GM19351 (cell line): ENCODE measurements around the gene TLE4.
A peak's percentile ranks its signal among the peaks of the same experiment; 100 is the strongest.
"Not testable (repeated sequence)": the region's sequence is repeated elsewhere in the genome, so short reads cannot be mapped to it uniquely, and the experiment has no call there.

ENCODE experiments used
- ATAC-seq: cut with Tn5 transposase; IDR thresholded peaks from one replicate; pipeline ENCODE4 v1.9.1; 2021; ENCODE audit warnings: mild to moderate bottlenecking, moderate library complexity; ENCODE audit not compliant: unreplicated experiment

TLE4 gene

DNA sequence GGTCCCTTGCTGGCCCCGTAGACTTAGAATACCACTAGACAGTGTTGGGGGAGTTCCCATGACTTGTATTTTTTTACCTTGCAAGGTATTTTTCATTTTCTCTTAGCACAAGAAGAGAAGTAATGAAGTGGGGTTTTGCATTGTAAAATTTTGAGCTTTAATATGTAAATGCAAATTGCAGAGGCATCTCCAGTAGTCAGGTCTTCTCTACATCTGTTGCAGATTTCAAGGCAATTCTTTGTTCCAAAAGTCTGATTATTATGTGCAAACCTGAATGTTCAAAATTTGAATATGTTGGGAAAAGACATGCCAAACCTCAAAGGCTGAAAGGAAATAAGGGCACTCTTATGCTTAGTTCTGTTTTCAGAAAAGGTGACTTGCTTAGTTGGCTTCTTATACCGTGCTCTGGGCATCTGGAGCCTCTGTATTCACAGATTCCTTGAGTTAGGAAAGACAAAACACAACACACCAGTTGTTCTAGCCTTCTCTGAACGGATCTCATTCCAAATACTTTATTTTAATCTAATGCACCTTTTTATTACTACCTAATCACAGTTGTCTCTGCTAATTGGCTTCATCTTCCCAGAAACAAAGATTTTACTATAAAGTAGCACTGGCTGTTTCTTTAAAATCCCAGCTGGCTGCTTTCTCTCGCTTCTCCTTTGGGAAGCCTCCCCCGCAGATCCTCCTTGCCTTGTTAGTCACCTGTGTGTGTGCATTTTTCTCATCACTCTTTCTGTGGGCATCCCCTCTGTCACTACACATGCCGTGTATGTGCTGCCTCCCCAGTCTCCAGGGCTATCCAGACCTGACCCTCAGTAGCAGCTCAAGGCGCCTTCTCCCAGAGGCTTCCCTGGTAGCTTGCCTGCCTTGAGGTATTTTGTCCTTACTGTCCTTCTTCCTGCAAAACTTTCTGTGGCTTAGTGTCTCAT lies 138.2 kb downstream of the TLE4 start:
- no peak for ATAC-seq

DNA sequence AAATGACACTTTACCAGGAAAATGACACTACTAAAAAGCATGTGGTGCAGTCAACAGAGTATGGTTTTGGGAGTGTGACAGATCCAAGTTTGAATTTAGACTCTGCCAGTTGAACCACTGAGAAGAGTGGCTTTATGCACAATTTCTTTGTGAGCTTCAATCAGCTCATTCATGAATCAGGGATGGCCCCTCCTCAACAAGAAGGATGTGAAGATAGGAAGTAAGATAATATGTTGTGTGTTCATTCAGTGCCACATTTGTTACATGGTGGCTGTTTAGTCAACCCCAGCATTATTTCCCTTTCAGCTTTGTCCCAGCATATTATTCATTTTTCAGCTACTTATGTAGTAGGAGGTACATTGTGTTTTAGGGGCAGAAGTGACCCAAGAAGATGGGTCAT lies 140.1 kb downstream of the TLE4 start:
- ATAC-seq = no peak

DNA sequence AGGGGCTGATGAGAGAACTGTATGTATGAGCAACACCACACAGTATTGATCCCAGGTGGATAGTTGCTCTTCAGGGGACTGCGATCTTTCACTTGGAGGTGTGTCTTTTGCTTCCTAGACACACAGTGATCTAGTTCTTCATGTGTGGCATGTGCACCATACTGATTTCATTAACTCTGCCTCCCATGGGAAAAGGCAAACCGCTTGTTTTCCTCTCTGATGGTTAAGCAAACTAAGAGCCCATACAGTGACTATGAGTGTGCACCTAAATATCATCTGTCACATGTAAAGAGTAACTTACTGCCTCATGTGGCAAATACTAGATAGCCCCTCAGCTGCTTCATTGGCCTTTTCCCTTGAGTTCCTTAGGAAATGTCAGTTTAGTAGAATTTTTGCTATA lies 147.3 kb downstream of the TLE4 start:
- no peak for ATAC-seq

DNA sequence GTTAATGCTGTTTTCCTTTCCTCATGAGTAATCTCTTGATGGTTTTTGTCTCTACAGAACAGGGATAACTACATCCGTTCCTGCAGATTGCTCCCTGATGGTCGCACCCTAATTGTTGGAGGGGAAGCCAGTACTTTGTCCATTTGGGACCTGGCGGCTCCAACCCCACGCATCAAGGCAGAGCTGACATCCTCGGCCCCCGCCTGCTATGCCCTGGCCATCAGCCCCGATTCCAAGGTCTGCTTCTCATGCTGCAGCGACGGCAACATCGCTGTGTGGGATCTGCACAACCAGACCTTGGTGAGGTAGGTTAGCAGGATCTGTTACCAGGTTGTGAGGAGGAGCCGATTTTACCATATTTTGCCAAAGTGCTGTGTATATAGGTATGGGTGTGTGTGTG lies 148.2 kb downstream of the TLE4 start:
- no peak for ATAC-seq

DNA sequence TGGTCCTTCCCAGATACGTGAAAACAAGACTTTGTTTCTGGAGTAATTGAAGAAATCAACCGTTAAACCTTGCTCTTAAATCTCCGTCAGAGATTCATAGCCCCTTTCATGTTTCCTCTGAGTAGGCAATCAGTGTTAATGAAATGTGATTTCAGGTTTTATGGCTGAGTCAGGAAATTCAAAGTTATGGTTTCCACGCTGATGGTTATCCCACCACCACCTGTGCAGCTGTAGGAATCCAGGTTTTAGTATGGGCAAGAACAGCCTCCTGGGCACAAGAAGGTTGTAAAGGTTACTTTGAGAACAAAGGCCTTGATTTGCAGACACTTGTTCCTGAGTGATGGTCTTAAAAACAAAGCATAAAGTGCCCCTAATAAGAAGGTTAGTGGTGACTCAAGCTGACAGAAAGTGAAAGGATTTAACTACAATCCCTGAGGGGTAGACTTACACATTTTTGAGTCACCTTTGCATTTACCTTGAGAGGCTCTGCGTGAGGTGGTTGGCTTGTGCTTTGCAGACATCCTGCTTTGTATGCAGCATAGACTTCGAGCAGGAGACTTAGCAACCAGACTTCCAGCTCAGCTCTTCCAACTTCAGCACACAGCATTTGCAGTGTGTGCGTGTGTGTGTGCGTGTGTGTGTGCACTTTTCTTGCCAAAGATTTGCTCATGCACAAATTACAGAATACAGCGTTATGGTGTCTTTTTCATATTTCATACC lies 159.6 kb downstream of the TLE4 start:
- peak; percentile 82 for ATAC-seq

DNA sequence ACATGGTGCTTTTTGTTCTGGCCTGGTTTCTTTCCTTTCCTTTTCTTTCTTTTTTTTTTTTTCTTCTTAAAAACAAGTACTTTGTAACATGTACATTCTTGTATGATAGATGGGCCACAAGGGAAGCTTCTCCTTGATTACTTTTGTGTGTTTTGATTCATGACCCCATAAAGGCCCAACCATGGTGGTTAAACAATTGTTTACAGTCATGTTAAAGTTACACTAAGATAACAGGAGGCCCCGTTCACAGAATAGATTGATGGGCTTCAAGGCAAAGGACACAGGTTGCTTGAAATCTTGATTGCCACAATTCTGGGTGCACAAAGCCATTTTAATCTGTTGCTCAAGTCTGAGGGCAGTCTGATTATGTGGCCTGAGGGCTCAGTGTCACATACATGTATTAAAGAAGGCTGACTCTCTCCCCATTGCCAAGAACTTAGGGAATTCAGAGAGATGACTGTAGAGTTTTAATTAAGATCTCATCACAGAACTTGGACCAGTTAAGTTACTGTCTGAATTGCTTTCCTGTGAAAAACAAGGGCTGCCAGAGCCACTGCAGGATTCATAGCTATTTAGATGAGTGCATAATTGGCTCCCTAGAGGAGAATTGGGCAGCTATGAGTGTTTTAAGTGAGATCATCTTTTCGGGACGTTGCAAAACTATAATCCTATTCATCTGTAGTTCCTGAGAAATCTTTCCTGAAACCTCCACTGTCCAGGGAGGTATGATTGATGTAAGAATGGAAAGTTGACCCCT lies 163.4 kb downstream of the TLE4 start:
- no peak for ATAC-seq

DNA sequence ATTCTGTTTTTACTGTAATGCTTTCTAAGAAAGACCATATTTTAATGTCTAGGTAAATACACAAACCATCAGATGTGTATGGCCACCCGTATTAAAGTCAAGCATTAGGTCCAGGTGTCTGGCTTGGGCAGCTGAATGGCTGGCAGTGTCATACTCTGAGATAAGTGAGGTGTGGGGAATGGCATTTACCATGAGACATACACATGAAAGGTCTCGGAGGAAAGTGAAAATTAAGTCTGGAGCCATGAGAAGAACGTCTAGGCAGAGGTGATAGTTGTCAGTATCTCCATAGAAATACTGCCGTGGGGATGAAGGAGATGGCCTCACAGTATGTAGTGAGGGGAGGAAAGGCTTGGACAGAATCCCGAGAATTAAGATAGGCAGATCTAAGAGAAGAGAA lies 164.3 kb downstream of the TLE4 start:
- no peak for ATAC-seq

DNA sequence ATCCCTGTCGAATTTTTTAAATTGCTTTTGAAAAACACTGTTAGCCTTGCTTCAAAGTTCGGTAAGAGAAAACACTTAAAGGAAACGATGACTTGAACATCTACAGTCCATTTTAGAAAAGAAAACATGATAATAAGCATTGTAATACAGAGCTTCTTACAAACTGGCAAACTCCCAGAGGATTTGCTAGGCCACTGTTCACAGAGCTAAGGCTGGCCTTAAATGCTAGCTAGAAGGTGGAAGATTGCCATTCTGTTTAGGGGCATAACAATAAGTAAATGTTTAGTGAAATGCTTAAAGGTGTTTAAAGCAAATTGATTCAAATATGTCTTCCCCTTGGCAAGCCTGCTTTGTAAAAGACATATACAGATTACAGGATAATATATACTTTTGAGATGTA lies 169.6 kb downstream of the TLE4 start:
- no peak for ATAC-seq

DNA sequence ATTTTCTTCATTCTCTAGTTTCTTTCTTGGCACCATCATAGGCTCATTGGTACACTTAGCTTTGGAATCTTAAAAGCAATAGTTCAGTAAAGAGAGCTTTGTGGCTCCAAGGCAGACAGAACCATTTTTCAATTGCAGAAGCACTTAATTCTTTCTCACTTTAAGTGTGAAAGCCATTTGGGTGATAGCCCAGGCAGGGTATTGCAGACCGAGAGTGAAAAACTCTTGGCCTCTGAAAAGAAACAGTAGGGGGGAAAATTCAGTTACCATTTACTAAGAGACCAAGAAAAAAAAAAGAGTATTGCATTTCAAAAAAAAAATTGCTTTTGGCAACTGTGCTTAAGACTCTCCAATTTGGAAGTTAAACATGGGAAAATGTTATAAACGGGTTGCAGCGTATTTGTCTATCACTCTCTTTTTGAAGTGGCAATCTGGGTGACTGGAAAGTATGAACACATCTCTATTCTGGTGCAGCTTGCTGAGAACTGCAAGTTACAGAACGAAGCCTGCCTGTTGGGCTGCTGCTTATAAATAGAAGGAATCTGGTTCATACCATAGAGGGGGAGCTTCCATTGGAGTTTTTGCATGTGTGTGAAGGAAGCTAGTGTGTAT lies 170.5 kb downstream of the TLE4 start:
- ATAC-seq = no peak

DNA sequence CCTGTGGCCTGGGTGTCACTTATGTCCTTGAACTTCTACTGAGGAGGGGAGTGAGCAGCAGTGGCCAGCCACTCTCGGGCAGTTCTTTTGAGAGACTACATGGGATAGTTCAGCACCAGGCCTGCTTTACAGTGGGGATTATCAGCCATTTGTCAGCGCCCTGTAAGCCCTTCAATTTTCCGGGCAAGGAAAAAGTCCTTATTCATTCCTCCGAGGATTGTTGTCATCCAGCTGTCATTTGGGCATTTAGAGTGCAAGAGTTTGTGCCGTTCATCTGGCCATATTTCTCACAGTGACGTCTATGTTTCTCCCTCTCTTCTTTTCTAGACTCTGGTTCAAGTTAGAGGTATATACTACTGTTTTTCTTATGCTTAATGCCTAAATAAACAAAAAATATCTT lies 172.8 kb downstream of the TLE4 start:
- ATAC-seq = no peak

DNA sequence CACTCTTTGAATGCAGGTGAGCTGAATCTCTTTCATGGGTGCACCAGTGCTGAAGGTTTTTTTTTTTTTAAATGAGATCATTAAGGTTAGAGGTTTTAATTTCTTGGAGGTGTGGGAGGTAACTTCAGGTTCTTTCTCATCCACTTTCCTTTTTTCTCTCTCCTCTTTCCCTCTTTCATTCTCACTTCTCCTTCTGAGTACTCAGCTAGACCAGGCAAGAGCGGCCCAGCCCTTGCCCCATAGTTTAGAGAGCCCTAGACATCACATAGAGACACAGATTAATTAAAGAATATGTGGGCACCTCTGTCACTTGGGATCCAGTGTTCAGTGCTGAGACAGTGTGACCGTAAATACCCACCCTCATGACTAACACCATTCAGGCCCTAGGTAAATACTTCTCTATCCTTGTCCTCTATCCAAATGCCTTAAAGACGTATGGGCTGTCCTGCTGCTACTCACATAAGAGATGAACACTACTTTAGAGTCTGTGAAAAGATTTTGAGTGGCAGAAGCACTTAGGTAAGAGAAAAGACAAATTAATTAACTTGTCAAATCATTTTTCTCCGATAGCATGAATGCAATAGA lies 174.1 kb downstream of the TLE4 start:
- no peak for ATAC-seq

DNA sequence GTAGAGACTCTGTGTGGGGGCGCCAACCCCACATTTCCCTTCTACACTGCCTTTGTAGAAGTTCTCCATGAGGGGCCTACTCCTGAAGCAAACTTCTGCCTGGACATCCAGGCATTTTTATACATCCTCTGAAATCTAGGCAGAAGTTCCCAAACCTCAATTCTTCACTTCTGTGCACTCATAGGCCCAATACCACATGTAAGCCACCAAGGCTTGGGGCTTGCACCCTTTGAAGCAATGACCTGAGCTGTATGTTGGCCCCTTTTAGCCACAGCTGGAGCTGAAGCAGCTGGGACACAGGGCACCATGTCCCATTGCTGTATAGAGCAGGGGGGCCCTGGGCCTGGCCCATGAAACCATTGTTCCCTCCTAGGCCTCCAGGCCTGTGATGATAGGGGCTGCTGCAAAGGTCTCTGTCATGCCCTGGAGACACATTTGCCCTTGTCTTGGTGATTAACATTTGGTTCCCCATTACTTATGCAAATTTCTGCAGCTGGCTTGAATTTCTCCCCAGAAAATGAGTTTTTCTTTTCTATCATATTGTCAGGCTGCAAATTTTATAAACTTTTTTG lies 180.2 kb downstream of the TLE4 start:
- not testable (repeated sequence) for ATAC-seq

DNA sequence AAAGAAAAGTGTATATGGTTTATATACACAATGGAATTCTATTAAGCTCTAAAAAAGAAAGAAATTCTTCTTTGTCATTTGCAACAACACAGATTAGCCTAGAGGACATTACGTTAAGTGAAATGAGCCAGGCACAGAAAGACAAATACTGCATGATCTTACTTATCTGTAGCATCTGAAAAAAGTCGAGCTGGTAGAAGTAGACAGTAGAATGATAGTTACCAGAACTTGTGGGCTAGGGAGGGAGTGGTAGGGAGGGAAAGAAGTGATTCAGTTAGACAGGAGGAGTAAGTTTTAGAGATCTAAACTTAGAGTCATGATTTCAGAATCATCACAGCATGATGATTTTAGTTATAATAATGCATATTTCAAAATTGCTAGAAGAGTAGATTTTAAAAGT lies 184.6 kb downstream of the TLE4 start:
- no peak for ATAC-seq

DNA sequence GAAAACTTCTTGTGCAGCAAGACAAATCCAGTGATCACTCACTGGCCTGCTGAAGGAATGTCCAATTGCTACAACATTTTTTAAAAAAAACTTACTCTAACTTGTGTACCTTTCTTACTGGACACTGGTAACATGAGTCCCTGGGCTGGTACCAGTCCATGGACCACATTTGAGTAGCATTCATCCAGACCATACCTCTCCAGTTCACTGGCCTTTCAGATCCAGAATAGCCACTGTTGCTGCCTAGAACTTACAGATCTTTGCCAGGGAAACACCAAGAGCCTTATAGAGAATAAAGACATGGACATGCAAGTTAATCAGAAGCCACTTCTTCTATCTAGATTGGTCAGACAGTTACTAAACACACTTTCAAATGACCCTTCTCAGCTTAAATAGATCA lies 185.3 kb downstream of the TLE4 start:
- no peak for ATAC-seq

DNA sequence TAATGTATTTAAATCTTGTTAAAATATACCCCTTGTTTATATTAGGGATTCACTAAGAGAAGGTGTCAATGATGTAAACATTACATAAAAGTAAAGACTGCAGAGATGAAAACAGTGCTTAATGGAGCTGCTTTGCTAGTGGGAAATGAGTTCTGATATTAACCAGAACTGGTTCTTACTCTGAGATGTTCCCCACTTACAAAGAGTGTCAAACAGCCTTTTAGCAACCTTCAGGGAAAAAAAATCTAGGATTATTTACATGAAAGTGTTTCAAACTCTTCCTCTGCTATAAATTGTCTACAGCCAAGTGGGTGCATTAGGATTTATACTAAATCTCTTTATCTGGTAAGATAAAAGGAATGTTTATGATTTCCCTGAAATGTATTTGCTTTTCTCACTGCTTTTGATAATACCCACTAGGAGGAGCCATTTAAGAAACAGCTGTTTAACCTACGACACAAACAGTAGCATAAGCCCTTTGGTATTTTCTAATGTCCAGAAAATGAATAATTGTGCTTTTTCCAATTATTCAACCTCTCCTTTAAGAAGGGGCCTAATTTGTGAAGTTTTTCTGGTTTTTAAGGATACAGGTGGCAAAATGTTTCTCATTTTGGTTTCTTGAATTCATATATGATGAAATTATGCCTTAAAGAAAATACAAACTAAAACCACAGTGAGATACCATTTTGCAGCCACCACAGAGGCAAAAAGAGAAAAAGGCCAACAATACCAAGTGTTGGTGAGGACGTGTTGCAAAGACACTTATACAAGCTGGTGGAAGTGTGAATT lies 186.3 kb downstream of the TLE4 start:
- no peak for ATAC-seq

DNA sequence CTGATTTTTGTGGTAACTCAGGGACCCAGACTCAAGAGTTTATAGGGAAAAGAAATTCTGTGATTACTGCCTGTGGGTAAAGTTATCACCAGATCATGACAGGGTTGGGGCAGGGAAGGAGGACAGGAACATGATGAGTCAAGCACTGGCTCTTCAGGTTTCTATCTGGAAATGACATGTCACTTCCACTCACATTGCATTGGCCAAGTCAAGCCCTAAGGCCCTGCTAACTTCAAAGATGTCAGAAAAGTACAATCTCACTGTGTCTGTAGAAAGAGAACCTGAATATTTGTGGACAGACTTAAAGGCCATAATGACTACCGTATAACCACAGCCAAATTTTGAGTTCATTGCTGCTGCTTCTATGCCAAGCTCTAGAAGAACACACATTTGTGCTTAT lies 187.7 kb downstream of the TLE4 start:
- ATAC-seq = no peak

DNA sequence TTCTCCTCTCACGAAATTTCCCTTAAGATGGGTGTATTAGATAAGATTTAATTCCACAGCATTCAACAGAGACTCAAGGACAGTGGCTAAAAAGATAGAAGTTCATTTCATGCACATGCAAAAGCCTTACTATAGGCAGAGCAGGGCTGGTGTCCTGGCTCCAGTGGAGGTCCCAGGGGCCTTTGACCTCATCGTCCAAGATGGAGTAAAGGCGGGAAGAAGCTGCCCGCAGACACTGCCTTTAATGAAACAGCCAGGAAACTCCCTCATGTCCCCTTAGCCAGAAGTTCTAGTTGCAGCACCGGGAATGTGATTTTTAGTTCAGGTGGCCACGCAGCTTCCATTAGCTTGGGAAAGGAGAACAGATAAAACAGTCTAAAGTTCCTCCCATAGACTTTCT lies 190.3 kb downstream of the TLE4 start:
- no peak for ATAC-seq

DNA sequence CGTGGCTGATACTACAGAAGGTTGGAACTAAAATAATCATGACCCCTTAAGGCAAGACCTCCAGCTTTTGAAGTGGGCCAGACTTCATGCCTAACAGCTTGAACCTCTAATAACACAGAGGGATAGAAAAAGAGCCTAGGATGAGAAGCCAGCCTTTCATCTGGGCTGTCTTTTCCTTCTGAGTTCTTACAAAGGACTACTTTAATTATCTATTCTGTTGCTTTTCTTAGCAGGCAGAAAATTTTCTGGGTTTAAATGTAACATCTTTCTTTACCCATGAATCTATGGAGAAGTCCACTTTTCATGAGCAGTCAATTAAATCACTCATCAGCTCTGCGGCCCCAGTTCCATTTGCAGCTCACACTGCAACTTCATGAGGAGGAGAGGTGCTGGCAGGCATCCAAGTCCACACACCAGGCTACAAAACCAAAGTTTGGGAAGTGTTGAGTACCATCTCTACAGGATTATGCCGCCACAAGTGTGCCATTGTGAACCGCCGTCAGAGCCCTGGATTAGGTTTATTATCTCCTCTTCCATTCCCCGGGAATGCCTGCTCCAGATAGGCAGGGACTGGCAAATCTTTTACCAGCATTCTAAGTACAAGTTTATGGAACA lies 192.0 kb downstream of the TLE4 start:
- no peak for ATAC-seq

DNA sequence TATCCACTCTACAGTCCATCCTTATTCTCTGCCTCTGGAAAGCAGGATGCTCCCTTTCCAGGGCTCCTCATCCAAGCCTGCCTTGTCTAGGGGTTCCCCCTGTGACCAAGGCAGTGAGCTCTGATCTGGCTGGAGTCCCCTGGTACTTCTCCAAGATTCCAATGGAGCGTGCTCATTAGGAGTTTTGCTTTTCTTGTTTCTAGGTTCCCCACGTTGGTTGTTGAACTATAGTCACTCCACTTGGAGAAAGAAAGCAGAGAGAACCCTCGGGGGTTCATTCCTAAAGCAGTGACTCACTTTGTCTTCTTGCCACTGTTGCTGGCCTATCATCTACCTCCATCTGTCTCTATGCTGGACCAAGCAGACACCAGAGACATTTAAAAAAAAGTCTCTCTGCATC lies 192.6 kb downstream of the TLE4 start:
- ATAC-seq = no peak
